Smooth muscle cell of the brain vasculature (primary cell): ENCODE results near the gene EML3.
"Not testable (repeated sequence)": the region's sequence is repeated elsewhere in the genome, so short reads cannot be mapped to it uniquely, and the experiment has no call there.

Experiments
- DNase-seq: peaks from one replicate; pipeline ENCODE4 v3.0.0-alpha.2; 2012; ENCODE audit warnings: low read depth, low spot score

The EML3 gene

GRCh38 chr11:62621027-62621566, 8.5 kb upstream of the EML3 start:
- DNase-seq: no peak

GRCh38 chr11:62616957-62617356, 4.4 kb upstream of the EML3 start:
- not testable (repeated sequence) for DNase-seq

- no peak for DNase-seq
Observed at GRCh38 chr11:62615521-62615920, 2.9 kb upstream of the EML3 start.

- no peak for DNase-seq
Observed at GRCh38 chr11:62614275-62614674, 1.7 kb upstream of the EML3 start.

GRCh38 chr11:62613291-62613778, 760 bp upstream of the EML3 start:
- no peak for DNase-seq

- no peak for DNase-seq
Observed at GRCh38 chr11:62611705-62612365, 740 bp downstream of the EML3 start.

- DNase-seq: no peak
Observed at GRCh38 chr11:62610814-62611704, 1.5 kb downstream of the EML3 start.

- no peak for DNase-seq
Observed at GRCh38 chr11:62610403-62610802, 2.2 kb downstream of the EML3 start.

GRCh38 chr11:62608776-62609175, 3.8 kb downstream of the EML3 start:
- DNase-seq: no peak

GRCh38 chr11:62607714-62608113, 4.9 kb downstream of the EML3 start:
- DNase-seq: no peak

- no peak for DNase-seq
Observed at GRCh38 chr11:62605902-62606301, 6.7 kb downstream of the EML3 start.

- no peak for DNase-seq
Observed at GRCh38 chr11:62605467-62605866, 7.1 kb downstream of the EML3 start.

- no peak for DNase-seq
Observed at GRCh38 chr11:62604460-62605120, 8.0 kb downstream of the EML3 start.

- DNase-seq: no peak
Observed at GRCh38 chr11:62603776-62604299, 8.7 kb downstream of the EML3 start.

GRCh38 chr11:62603072-62603408, 9.5 kb downstream of the EML3 start:
- no peak for DNase-seq

- DNase-seq: no peak
Observed at GRCh38 chr11:62602141-62603071, 10.2 kb downstream of the EML3 start.

GRCh38 chr11:62601372-62602140, 11.0 kb downstream of the EML3 start, which contains the start of gene MTA2:
Gene MTA2 (minus strand): TSS chr11:62601865. CDS start chr11:62601450, 415 bp downstream.
- peak; percentile 96 for DNase-seq

- DNase-seq: no peak
Observed at GRCh38 chr11:62601122-62601371, 11.5 kb downstream of the EML3 start.

- DNase-seq: no peak
Observed at GRCh38 chr11:62600367-62601121, 12.0 kb downstream of the EML3 start.
